Measurements from ENCODE around the gene COL5A1.

COL5A1 gene

DNA sequence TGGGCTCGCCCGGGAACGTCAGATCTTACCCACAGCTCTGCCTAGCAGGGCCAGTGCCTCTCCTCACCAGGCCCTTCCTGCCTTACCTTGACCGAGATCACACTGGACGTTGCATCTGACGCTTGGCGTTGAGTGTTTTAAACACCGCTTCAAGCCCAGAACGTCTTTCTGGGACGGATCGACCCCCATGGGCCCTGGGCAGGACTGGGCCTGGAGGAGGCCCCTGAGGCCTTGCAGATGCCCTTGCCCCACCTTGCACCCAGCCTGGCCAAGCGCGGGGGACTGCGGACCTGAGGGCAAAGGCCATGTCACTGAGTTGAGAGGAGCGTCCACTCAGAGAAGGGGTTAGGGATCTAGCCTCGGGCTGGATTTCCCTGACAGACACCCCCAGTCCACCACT is 174.7 kb downstream of the COL5A1 start:
- no peak for TF ChIP-seq SIN3A (IDR thresholded peaks at IDR 0.05; ENCODE audit: borderline replicate concordance, insufficient read depth, low read length)

DNA sequence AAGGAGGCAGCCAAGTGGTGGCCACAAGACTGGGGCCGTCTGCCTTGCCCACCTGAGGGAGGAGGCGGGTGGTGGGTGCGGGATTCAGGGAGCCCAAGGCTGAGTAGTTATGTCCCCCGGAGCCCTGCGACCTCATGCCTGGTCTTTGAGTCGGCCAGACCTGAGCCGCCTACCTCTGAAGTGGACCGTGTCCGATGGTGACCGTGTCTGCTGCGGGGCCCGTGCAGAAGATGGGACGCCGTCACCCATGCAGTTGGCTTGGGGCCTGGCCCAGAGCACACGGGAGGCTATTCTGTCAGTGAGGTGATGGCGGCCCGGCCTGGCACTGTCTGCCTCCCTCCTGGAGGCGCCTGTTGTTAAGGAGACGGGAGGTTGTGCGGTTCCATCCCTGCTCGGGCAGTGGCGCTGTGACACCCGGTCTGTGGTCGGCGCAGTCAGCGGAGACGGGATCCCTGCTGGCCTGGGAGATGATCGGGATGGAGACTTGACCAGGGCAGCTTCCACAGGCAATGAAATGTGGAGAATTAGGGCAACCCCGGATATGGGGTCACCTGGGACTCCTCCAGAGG is 176.5 kb downstream of the COL5A1 start:
- no peak for TF ChIP-seq TAF1 (IDR thresholded peaks at IDR 0.05; ENCODE audit: borderline replicate concordance, insufficient read depth, low read length)
- TF ChIP-seq POLR2AphosphoS5 (IDR thresholded peaks at IDR 0.05; ENCODE audit: low read depth, low read length) = no peak
- TF ChIP-seq, protein P1, sequence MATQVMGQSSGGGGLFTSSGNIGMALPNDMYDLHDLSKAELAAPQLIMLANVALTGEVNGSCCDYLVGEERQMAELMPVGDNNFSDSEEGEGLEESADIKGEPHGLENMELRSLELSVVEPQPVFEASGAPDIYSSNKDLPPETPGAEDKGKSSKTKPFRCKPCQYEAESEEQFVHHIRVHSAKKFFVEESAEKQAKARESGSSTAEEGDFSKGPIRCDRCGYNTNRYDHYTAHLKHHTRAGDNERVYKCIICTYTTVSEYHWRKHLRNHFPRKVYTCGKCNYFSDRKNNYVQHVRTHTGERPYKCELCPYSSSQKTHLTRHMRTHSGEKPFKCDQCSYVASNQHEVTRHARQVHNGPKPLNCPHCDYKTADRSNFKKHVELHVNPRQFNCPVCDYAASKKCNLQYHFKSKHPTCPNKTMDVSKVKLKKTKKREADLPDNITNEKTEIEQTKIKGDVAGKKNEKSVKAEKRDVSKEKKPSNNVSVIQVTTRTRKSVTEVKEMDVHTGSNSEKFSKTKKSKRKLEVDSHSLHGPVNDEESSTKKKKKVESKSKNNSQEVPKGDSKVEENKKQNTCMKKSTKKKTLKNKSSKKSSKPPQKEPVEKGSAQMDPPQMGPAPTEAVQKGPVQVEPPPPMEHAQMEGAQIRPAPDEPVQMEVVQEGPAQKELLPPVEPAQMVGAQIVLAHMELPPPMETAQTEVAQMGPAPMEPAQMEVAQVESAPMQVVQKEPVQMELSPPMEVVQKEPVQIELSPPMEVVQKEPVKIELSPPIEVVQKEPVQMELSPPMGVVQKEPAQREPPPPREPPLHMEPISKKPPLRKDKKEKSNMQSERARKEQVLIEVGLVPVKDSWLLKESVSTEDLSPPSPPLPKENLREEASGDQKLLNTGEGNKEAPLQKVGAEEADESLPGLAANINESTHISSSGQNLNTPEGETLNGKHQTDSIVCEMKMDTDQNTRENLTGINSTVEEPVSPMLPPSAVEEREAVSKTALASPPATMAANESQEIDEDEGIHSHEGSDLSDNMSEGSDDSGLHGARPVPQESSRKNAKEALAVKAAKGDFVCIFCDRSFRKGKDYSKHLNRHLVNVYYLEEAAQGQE (IDR thresholded peaks at IDR 0.05; ENCODE audit: insufficient read depth in 1 of 2, low read depth in 2 of 2, low read length in 2 of 2) = no peak
- TF ChIP-seq SIN3A (IDR thresholded peaks at IDR 0.05; ENCODE audit: borderline replicate concordance, insufficient read depth, low read length) = no peak
- no peak for TF ChIP-seq FOXP2 (optimal IDR thresholded peaks at IDR 0.05; ENCODE audit: borderline replicate concordance, extremely low read depth, extremely low read length, insufficient read depth)

DNA sequence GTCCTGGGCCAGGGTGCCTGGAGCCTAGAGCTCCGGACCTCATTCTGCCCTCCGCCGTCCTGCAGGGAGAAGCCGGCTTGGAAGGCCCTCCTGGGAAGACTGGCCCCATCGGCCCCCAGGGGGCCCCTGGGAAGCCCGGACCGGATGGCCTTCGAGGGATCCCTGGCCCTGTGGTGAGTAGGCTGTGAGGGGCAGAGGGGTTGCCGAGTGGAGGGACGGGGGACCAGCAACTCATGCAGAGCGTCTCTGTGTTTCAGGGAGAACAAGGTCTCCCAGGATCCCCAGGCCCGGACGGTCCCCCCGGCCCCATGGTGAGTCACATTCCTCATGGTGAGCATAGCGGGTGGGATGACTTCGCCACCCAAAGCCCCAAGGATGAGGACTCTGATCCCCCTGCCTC is 177.0 kb downstream of the COL5A1 start:
- TF ChIP-seq FOXP2 (optimal IDR thresholded peaks at IDR 0.05; ENCODE audit: borderline replicate concordance, extremely low read depth, extremely low read length, insufficient read depth) (no peak), POLR2AphosphoS5 (IDR thresholded peaks at IDR 0.05; ENCODE audit: low read depth, low read length) (no peak), SIN3A (IDR thresholded peaks at IDR 0.05; ENCODE audit: borderline replicate concordance, insufficient read depth, low read length) (no peak), TAF1 (IDR thresholded peaks at IDR 0.05; ENCODE audit: borderline replicate concordance, insufficient read depth, low read length) (no peak)
- TF ChIP-seq, protein P1 (IDR thresholded peaks at IDR 0.05; ENCODE audit: insufficient read depth in 1 of 2, low read depth in 2 of 2, low read length in 2 of 2) = no peak

DNA sequence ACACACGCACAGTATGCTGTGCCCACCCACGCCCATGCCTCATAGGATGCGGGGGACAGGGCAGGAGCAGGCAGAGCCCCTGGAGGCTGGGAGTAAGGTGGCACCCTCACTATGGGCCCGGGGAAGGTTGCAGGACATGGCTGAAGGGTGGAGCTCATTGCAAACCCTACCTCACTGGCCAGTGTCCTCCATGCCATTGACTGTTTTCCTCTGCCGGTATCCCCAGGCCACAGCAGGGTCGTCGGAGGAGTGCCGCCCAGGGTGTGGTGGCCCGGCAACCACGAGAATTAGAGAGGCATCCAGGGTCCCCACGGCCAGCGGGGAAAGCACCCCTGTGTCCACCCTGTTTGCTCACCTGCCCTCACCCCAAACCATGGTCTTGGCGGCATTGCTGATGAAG is 179.3 kb downstream of the COL5A1 start:
- TF ChIP-seq, protein P1 (IDR thresholded peaks at IDR 0.05; ENCODE audit: insufficient read depth in 1 of 2, low read depth in 2 of 2, low read length in 2 of 2) = no peak
- TF ChIP-seq POLR2AphosphoS5 (IDR thresholded peaks at IDR 0.05; ENCODE audit: low read depth, low read length) (no peak), TAF1 (IDR thresholded peaks at IDR 0.05; ENCODE audit: borderline replicate concordance, insufficient read depth, low read length) (no peak), SIN3A (IDR thresholded peaks at IDR 0.05; ENCODE audit: borderline replicate concordance, insufficient read depth, low read length) (no peak), FOXP2 (optimal IDR thresholded peaks at IDR 0.05; ENCODE audit: borderline replicate concordance, extremely low read depth, extremely low read length, insufficient read depth) (no peak)

DNA sequence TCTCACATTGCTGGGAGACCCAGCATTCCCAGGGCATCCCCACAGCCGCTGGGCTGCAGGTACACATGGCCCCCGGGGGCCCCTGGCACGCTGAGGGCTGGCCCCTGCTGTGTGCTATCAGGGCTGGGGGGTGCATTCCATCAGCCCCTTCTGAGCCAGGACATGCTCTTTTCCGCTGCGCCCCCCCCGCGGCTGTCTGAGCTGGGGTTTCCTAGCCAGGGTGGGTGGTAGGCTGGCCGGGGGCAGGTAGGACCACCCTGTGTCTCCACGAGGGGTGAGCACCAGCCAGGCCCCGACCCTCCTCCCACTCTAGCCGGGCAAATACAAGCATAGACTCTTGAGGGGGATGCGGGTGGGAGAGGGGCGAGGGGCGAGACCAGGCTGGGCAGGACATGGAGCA is 180.9 kb downstream of the COL5A1 start:
- TF ChIP-seq TAF1 (IDR thresholded peaks at IDR 0.05; ENCODE audit: borderline replicate concordance, insufficient read depth, low read length) = no peak
- TF ChIP-seq POLR2AphosphoS5 (IDR thresholded peaks at IDR 0.05; ENCODE audit: low read depth, low read length) = no peak
- TF ChIP-seq FOXP2 (optimal IDR thresholded peaks at IDR 0.05; ENCODE audit: borderline replicate concordance, extremely low read depth, extremely low read length, insufficient read depth) = no peak
- TF ChIP-seq SIN3A (IDR thresholded peaks at IDR 0.05; ENCODE audit: borderline replicate concordance, insufficient read depth, low read length) = no peak
- TF ChIP-seq, protein P1 (IDR thresholded peaks at IDR 0.05; ENCODE audit: insufficient read depth in 1 of 2, low read depth in 2 of 2, low read length in 2 of 2) = no peak

Measured in PFSK-1 (cell line).